Bronchial epithelial cell (primary cell): Measurements from ENCODE around the gene LRMDA. TPM values are rescaled to one million over a fixed set of nuclear protein-coding genes. Genes with fewer than 3 reads are reported as not detected.

Experiments used
- DNase-seq: peaks from one replicate; pipeline ENCODE4 v3.0.0-alpha.2; 2010; ENCODE audit warnings: low read depth
- FAIRE-seq: peaks from 2 replicates; lab custom pipeline; 2011; peaks lifted over from hg19 to GRCh38; lab: Jason Lieb, UNC
- H3K27me3 ChIP-seq: 2 replicates; pipeline ENCODE4 v1.5.1; 2011; ENCODE audit warnings: low read length; ENCODE audit not compliant: control insufficient read depth, insufficient read depth
- H3K36me3 ChIP-seq: 2 replicates; pipeline ENCODE4 v1.5.1; 2011; ENCODE audit warnings: low read length; ENCODE audit not compliant: control insufficient read depth, insufficient read depth
- H3K4me3 ChIP-seq: 2 replicates; pipeline ENCODE4 v1.5.1; 2011; ENCODE audit warnings: mild to moderate bottlenecking, low read depth, low read length, control low read depth
- total RNA-seq: library from RNA; depleted of rRNA; stranded (reverse); fragments of >200 nt; gene quantifications from 2 replicates; pipeline ENCODE4 v1.2.1, GENCODE V29; 2014
- TF ChIP-seq, protein P1 (sequence below): IDR thresholded peaks from 2 replicates; pipeline ENCODE4 v1.5.1; 2011; ENCODE audit warnings: mild to moderate bottlenecking, moderate library complexity, low read length, control low read depth, inconsistent platforms; ENCODE audit not compliant: insufficient read depth, severe bottlenecking

The LRMDA gene
- total RNA-seq, 1 donor from 2014 or later: 1.6 TPM

DNA sequence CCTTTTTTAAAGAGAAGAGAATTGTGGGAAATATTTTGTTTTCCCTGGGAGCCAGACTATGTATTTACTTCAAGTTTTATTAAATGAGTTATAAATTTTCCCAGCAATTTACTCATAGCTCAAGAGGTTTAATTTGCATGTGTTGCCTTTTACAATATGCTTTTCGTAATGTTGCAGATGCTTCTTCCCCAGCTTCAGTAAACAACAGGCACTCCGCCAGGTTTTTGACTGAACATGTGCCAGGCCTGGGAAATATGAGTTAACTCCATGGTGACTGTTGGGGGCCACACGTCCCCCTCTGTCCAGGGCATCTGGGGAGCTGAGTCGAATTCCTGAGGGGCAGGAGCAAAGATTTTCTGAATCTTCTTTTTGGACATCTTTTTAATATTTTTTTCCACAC lies 545.7 kb downstream of the LRMDA start:
- Histone ChIP-seq H3K36me3 (no peaks in the 10 kb centered on the region), H3K27me3 (no peaks in the 10 kb centered on the region), H3K4me3 (no peak overlapping the region)
- no peak for FAIRE-seq
- TF ChIP-seq, protein P1, sequence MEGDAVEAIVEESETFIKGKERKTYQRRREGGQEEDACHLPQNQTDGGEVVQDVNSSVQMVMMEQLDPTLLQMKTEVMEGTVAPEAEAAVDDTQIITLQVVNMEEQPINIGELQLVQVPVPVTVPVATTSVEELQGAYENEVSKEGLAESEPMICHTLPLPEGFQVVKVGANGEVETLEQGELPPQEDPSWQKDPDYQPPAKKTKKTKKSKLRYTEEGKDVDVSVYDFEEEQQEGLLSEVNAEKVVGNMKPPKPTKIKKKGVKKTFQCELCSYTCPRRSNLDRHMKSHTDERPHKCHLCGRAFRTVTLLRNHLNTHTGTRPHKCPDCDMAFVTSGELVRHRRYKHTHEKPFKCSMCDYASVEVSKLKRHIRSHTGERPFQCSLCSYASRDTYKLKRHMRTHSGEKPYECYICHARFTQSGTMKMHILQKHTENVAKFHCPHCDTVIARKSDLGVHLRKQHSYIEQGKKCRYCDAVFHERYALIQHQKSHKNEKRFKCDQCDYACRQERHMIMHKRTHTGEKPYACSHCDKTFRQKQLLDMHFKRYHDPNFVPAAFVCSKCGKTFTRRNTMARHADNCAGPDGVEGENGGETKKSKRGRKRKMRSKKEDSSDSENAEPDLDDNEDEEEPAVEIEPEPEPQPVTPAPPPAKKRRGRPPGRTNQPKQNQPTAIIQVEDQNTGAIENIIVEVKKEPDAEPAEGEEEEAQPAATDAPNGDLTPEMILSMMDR: no peak
- no peak for DNase-seq

DNA sequence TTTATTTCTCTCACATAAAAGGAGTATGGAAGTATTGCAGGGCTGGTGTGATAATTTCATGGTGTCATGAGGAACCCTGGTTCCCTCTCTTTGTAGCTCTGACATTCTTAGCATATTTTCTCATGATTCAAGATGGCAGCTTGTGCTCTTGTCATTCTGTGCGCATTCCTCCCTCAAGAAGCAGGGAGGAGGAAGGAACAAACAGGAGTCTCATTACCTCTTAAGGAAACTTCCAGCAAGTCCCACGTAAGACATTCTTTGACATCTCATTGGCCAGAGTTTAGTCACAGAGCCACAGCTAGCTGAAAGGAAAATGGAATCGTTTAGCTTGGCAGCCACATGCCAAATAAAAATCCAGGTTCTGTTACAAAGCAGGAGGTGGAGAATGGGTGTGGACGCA lies 546.8 kb downstream of the LRMDA start:
- no peaks in the 10 kb centered on the region for H3K27me3 ChIP-seq
- no peak overlapping the region for H3K4me3 ChIP-seq
- no peak for FAIRE-seq
- DNase-seq: peak; percentile 27
- TF ChIP-seq, protein P1: no peak
- no peaks in the 10 kb centered on the region for H3K36me3 ChIP-seq

DNA sequence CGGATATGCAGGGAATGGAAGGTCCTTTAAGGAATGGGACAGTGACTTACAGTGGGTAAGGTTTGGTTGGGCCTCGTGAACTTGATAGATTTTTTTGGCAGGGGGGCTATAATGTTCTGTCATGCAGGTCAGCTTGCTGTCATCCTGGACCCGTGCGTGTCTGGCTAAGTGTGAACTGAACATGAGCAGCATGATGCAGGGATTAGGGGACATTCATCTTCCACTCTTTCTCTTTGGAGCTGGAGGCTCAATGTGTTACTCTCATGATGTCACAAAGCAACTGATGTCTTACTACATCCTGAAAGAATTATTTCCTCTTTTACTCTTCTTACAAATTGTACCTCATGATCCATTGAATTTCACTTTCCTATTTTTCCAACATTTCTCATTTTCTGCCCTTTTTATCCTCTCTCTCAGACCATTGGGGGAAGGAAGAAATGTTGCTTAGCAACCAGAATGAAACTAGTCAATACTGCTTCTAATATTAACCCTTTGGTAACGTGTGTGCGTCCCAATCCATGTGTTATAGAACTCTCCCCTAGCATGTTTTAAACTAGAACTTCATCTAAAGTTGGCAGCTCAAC lies 549.1 kb downstream of the LRMDA start:
- no peaks in the 10 kb centered on the region for H3K27me3 ChIP-seq
- no peaks in the 10 kb centered on the region for H3K36me3 ChIP-seq
- no peak overlapping the region for H3K4me3 ChIP-seq
- DNase-seq (no peak), FAIRE-seq (no peak)
- TF ChIP-seq, protein P1: no peak

DNA sequence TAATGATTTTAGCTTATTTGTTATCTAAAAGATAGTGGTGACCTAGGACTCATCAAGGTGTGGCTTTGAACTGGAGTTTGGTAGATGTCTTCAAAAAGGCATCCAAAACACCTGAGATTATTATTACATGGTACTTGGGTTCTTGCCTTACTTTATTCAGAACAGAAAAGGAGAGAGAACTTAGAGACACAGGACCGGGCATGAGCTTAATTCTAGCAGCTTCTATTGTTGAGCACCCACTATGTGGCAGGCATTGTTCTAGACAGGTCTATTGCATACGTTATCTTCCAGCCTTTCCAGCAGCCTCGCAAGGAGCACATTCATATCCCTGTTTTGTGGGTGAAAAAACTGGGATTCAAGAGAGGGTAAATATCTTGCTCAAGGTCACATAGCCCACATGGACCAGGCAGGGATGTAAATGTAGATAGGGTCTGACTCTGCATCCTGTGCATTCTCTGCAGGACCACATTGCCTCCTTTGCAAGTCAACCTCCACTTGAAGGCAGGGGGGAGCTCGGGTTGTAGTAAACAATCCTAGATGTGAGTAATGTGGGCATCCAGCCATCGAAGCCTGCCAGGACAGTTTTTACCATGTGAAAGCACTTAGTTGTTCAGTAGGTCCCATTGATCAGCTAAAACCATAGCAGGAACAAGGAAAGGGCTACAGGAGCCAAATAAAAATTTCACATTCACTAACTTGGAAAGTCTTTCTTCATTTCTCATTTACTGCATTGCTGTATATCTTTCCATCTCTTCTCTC lies 551.4 kb downstream of the LRMDA start:
- Histone ChIP-seq H3K27me3 (no peaks in the 10 kb centered on the region), H3K36me3 (no peaks in the 10 kb centered on the region), H3K4me3 (no peak overlapping the region)
- TF ChIP-seq, protein P1: no peak
- peak; percentile 47 for FAIRE-seq
- peak; percentile 32 for DNase-seq

DNA sequence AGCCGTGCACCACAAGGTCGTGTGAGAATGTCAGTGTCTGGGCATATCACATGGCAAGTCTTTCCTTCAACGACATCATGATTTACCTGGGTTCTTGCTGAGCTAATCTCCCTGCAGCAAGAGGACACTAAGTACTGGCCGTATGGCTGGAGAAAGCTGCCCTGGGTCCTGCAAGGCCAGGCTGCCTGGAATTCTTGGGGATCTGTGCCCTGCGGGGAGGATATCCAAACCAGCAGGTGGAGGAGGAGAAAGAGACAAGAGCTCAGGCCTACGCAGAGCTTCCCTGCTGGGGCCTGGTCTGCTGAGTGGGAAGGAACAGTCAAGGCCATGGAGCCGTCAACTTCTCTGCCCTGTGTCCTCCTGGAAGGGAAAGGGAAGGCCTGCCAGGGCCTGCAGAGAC lies 552.6 kb downstream of the LRMDA start:
- Histone ChIP-seq H3K36me3 (no peaks in the 10 kb centered on the region), H3K27me3 (no peaks in the 10 kb centered on the region), H3K4me3 (no peak overlapping the region)
- FAIRE-seq: no peak
- TF ChIP-seq, protein P1: no peak
- no peak for DNase-seq

DNA sequence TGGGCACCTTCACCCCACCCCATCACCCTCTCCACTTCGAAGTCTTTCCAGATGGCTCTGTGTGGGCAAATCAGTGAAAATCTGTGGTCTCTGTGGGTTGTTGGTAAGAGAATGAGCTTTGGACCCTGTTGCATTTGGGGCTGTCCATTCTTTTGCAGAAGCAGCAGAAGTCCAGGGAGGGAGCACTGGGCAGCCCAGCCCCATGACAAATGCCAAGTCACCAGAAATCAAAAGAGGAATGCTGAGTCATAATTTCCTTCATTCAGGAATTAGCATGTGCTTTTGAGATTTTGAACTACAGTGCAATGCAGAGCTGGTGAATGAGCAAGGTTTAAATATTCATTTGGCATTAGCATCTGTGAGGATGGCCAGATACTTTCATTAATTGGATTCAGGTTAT lies 556.2 kb downstream of the LRMDA start:
- DNase-seq (peak; percentile 40), FAIRE-seq (no peak)
- Histone ChIP-seq H3K4me3 (no peak overlapping the region), H3K27me3 (no peaks in the 10 kb centered on the region), H3K36me3 (no peaks in the 10 kb centered on the region)
- TF ChIP-seq, protein P1: no peak
